ENCODE results near the gene MINPP1. TPM values are rescaled to one million over a fixed set of nuclear protein-coding genes. Genes with fewer than 3 reads are reported as not detected.

Gene MINPP1
- total RNA-seq, 1 experiment from 2014 or later: 42.8 TPM

- in situ Hi-C loops (cut with HindIII; ENCODE audit: low sequenced_read_pairs): no loop called here
These were observed 5.3 kb downstream of the MINPP1 start for GRCh38 chr10:87510025-87510424.

GRCh38 chr10:87511526-87511925 lies 6.8 kb downstream of the MINPP1 start:
- DNase-seq (ENCODE audit: low spot score): no peak
- in situ Hi-C loops (cut with HindIII; ENCODE audit: low sequenced_read_pairs): no loop called here

More at GRCh38 chr10:87510025-87510424, 5.3 kb downstream of the MINPP1 start:
- no peak for DNase-seq (ENCODE audit: low spot score)

- DNase-seq (ENCODE audit: low spot score): no peak
- in situ Hi-C loops (cut with HindIII; ENCODE audit: low sequenced_read_pairs): no loop called here
These were observed 14.2 kb downstream of the MINPP1 start for GRCh38 chr10:87518937-87519336.

GRCh38 chr10:87519582-87519981 lies 14.9 kb downstream of the MINPP1 start:
- in situ Hi-C loops (cut with HindIII; ENCODE audit: low sequenced_read_pairs): no loop called here
- DNase-seq (ENCODE audit: low spot score): no peak

GRCh38 chr10:87523731-87524130 lies 19.0 kb downstream of the MINPP1 start:
- no peak for DNase-seq (ENCODE audit: low spot score)
- in situ Hi-C loops (cut with HindIII; ENCODE audit: low sequenced_read_pairs): no loop called here

GRCh38 chr10:87524296-87524695 lies 19.6 kb downstream of the MINPP1 start:
- DNase-seq (ENCODE audit: low spot score): no peak
- in situ Hi-C loops (cut with HindIII; ENCODE audit: low sequenced_read_pairs): no loop called here

- DNase-seq (ENCODE audit: low spot score): no peak
- in situ Hi-C loops (cut with HindIII; ENCODE audit: low sequenced_read_pairs): no loop called here
These were observed 27.4 kb downstream of the MINPP1 start for GRCh38 chr10:87531908-87532622.

GRCh38 chr10:87532696-87533095 lies 28.0 kb downstream of the MINPP1 start:
- DNase-seq (ENCODE audit: low spot score): no peak
- in situ Hi-C loops (cut with HindIII; ENCODE audit: low sequenced_read_pairs): no loop called here

GRCh38 chr10:87534173-87534858 lies 29.6 kb downstream of the MINPP1 start:
- no peak for DNase-seq (ENCODE audit: low spot score)
- in situ Hi-C loops (cut with HindIII; ENCODE audit: low sequenced_read_pairs): no loop called here

- in situ Hi-C loops (cut with HindIII; ENCODE audit: low sequenced_read_pairs): no loop called here
- no peak for DNase-seq (ENCODE audit: low spot score)
These were observed 33.7 kb downstream of the MINPP1 start for GRCh38 chr10:87538092-87539015.

- no peak for DNase-seq (ENCODE audit: low spot score)
- in situ Hi-C loops (cut with HindIII; ENCODE audit: low sequenced_read_pairs): no loop called here
These were observed 36.4 kb downstream of the MINPP1 start for GRCh38 chr10:87541114-87541513.

GRCh38 chr10:87544721-87545120 lies 40.0 kb downstream of the MINPP1 start:
- in situ Hi-C loops (cut with HindIII; ENCODE audit: low sequenced_read_pairs): no loop called here
- no peak for DNase-seq (ENCODE audit: low spot score)

GRCh38 chr10:87545783-87546182 lies 41.1 kb downstream of the MINPP1 start:
- in situ Hi-C loops (cut with HindIII; ENCODE audit: low sequenced_read_pairs): no loop called here
- no peak for DNase-seq (ENCODE audit: low spot score)

GRCh38 chr10:87546210-87546609 lies 41.5 kb downstream of the MINPP1 start:
- in situ Hi-C loops (cut with HindIII; ENCODE audit: low sequenced_read_pairs): no loop called here
- no peak for DNase-seq (ENCODE audit: low spot score)

- in situ Hi-C loops (cut with HindIII; ENCODE audit: low sequenced_read_pairs): no loop called here
- no peak for DNase-seq (ENCODE audit: low spot score)
These were observed 42.3 kb downstream of the MINPP1 start for GRCh38 chr10:87546971-87547413.

GRCh38 chr10:87547734-87548311 lies 43.1 kb downstream of the MINPP1 start:
- in situ Hi-C loops (cut with HindIII; ENCODE audit: low sequenced_read_pairs): no loop called here
- DNase-seq (ENCODE audit: low spot score): no peak

GRCh38 chr10:87550741-87551140 lies 46.0 kb downstream of the MINPP1 start:
- in situ Hi-C loops (cut with HindIII; ENCODE audit: low sequenced_read_pairs): no loop called here
- no peak for DNase-seq (ENCODE audit: low spot score)

- no peak for DNase-seq (ENCODE audit: low spot score)
- in situ Hi-C loops (cut with HindIII; ENCODE audit: low sequenced_read_pairs): no loop called here
These were observed 46.6 kb downstream of the MINPP1 start for GRCh38 chr10:87551326-87551725.

- DNase-seq (ENCODE audit: low spot score): no peak
- in situ Hi-C loops (cut with HindIII; ENCODE audit: low sequenced_read_pairs): no loop called here
These were observed 47.7 kb downstream of the MINPP1 start for GRCh38 chr10:87552248-87552929.

Measured in G401 (cell line).